Measurements from ENCODE around the gene COL23A1.

DNA sequence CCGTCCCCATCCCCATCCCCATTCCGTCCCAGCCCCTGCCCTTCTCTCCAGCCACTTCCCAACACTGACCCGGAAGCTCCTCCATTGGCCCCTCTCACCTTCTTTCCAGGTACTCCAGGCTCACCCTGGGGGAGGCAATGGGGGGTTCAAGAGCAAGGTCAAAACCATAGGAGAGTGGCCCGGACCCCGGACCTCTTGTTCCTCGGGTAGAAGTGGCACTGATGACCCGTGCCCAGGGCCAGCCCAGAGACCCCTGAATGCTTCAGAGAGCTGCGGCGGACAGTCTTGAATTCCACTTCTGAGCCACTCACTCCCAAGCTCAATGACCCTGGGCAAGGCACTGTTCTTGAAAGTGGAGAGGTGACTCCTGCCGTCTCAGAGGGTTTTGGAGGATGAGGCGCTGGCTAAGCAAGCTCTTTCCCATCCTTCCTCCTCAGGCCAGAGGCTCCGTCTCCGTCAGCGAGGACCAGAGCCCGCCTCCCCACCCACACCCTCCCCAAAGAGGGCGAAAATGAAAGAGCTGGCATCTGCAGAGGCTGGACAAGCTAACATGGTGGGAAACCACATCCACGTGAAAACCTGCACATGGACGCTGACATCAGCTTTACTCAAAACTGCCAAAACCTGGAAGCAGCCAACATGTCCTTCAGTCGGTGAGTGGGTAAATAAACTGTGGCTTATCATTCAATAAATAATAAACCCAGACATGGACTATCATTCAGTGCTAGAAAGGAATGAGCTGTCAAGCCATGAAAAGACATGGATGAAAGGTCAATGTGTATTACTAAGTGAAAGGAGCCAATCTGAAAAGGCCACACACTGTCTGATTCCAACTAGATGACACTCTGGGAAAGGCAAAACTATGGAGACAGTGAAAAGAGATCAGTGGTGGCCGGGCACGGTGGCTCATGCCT lies 330.3 kb downstream of the COL23A1 start:
- TF ChIP-seq, protein P1, sequence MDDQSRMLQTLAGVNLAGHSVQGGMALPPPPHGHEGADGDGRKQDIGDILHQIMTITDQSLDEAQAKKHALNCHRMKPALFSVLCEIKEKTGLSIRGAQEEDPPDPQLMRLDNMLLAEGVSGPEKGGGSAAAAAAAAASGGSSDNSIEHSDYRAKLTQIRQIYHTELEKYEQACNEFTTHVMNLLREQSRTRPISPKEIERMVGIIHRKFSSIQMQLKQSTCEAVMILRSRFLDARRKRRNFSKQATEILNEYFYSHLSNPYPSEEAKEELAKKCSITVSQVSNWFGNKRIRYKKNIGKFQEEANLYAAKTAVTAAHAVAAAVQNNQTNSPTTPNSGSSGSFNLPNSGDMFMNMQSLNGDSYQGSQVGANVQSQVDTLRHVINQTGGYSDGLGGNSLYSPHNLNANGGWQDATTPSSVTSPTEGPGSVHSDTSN (CRISPR knock-in tag; IDR thresholded peaks at IDR 0.05): no peak
- TF ChIP-seq ZNF10 (tag by site-specific recombination; IDR thresholded peaks at IDR 0.05) (no peak), ZNF561 (tag by site-specific recombination; IDR thresholded peaks at IDR 0.05; ENCODE audit: borderline replicate concordance) (no peak)

Measured in HEK293 (cell line).